Lung (tissue), 12 donors: ENCODE data around the gene MOCOS. TPM values are rescaled to one million over a fixed set of nuclear protein-coding genes. Genes with fewer than 3 reads are reported as not detected.
A peak's percentile ranks its signal among the peaks of the same experiment; 100 is the strongest.

Experiments
- ATAC-seq: fragments of 200-7000 bp; cut with Tn5 transposase; one replicate; pipeline ENCODE4 v1.9.1; 2020; ENCODE audit warnings: moderate number of reproducible peaks; ENCODE audit not compliant: insufficient read depth, low FRiP score
- DNase-seq, 3 donors: peaks; one replicate each; pipeline ENCODE4 v3.0.0-alpha.2; 2013 to 2017
- H3K27ac ChIP-seq, 2 donors: one replicate each; pipeline ENCODE4 v1.5.1; 2013; ENCODE audit warnings: mild to moderate bottlenecking in 2 of 2, moderate library complexity in 2 of 2, control low read depth in 1 of 2, inconsistent platforms in 1 of 2, low read depth in 1 of 2, low read length in 1 of 2
- H3K27me3 ChIP-seq, 3 donors: one replicate each; pipeline ENCODE4 v1.5.1; 2013; ENCODE audit warnings: low read length in 2 of 3; ENCODE audit not compliant: control insufficient read depth in 3 of 3, insufficient read depth in 3 of 3
- H3K36me3 ChIP-seq, 4 donors: one replicate each; pipeline ENCODE4 v1.5.1; 2013; ENCODE audit warnings: low read length in 4 of 4, mild to moderate bottlenecking in 1 of 4, moderate library complexity in 1 of 4; ENCODE audit not compliant: control insufficient read depth in 4 of 4, insufficient read depth in 4 of 4
- H3K4me1 ChIP-seq, 5 donors: one replicate each; pipeline ENCODE4 v1.5.1; 2013; ENCODE audit warnings: low read length in 5 of 5, mild to moderate bottlenecking in 2 of 5, moderate library complexity in 1 of 5; ENCODE audit not compliant: control insufficient read depth in 5 of 5, insufficient read depth in 5 of 5
- H3K4me3 ChIP-seq: one replicate; pipeline ENCODE4 v1.5.1; 2013; ENCODE audit warnings: mild to moderate bottlenecking, control low read depth, moderate library complexity
- H3K9ac ChIP-seq, 2 donors: one replicate each; pipeline ENCODE4 v1.5.1; 2013; ENCODE audit warnings: low read length in 2 of 2, control low read depth in 1 of 2; ENCODE audit not compliant: insufficient read depth in 1 of 2
- H3K9me3 ChIP-seq, 4 donors: one replicate each; pipeline ENCODE4 v1.5.1; 2013; ENCODE audit warnings: low read length in 3 of 4, mild to moderate bottlenecking in 1 of 4, moderate library complexity in 1 of 4; ENCODE audit not compliant: control insufficient read depth in 4 of 4, insufficient read depth in 3 of 4
- CTCF ChIP-seq: IDR thresholded peaks from 2 replicates; pipeline ENCODE4 v1.5.1; 2012; ENCODE audit warnings: mild to moderate bottlenecking; ENCODE audit errors: control extremely low read depth, extremely low read depth
- WGBS, 2 donors: extraction: QIAGEN DNeasy Blood & Tissue Kit; methylation state at CpG; one replicate each; pipeline ENCODE4 v1.1.7; 2013; 5-methylcytosine and 5-hydroxymethylcytosine counted together
- polyA plus RNA-seq, 2 donors: library from polyadenylated mRNA; stranded (reverse); fragments of 200-250 nt; gene quantifications; one replicate each; pipeline ENCODE4 v1.2.1, GENCODE V29; 2013
- total RNA-seq, 2 donors: library from RNA; depleted of rRNA in 1 of 2; stranded (reverse); fragments of >200 nt in 1 of 2; gene quantifications; one replicate each; pipeline ENCODE4 v1.2.1, GENCODE V29; 2014 to 2021
- donor health status: control.
- donor health status: control.
- donor health status: Bipolar disorder and iron deficiency.
- donor health status: healthy.
- donor health status: DM: yes; HTN: yes; CAD: no.

MOCOS gene
- total and polyA plus RNA-seq, 4 donors = 0.68 to 4.1 (median 3.2) TPM

GRCh38 chr18:36194600-36195315 lies 7.5 kb downstream of the MOCOS start:
- Histone ChIP-seq H3K27ac (no peak overlapping the region), H3K27me3 (no peaks in the 10 kb centered on the region), H3K4me3 (no peak overlapping the region), H3K36me3 (no peaks in the 10 kb centered on the region), H3K9ac (no peak overlapping the region), H3K9me3 (no peaks in the 10 kb centered on the region), H3K4me1 (peaks cover 0 to 1% (median 0%) of the 10 kb centered on the region in 5 donors)
- no peak for DNase-seq
- ATAC-seq = peak; percentile 28
- 71 to 86% methylated on average over 8 of the region's 8 CpGs for WGBS, 2 donors
- TF ChIP-seq CTCF = no peak

GRCh38 chr18:36195427-36196122 lies 8.3 kb downstream of the MOCOS start:
- Histone ChIP-seq H3K27me3 (no peaks in the 10 kb centered on the region), H3K4me3 (no peak overlapping the region), H3K4me1 (peaks cover 0 to 1% (median 0%) of the 10 kb centered on the region in 5 donors), H3K9me3 (no peaks in the 10 kb centered on the region), H3K9ac (no peak overlapping the region), H3K36me3 (no peaks in the 10 kb centered on the region), H3K27ac (no peak overlapping the region)
- WGBS, 2 donors = 58 to 77% methylated on average over 3 of the region's 3 CpGs
- no peak for ATAC-seq
- no peak for TF ChIP-seq CTCF
- DNase-seq = no peak

GRCh38 chr18:36196238-36196995 lies 9.1 kb downstream of the MOCOS start:
- DNase-seq = no peak
- H3K9me3 ChIP-seq = no peaks in the 10 kb centered on the region
- no peak overlapping the region for H3K9ac ChIP-seq
- no peak overlapping the region for H3K27ac ChIP-seq
- ATAC-seq = no peak
- H3K36me3 ChIP-seq = no peaks in the 10 kb centered on the region
- TF ChIP-seq CTCF = no peak
- H3K4me1 ChIP-seq = peaks cover 0 to 1% (median 0%) of the 10 kb centered on the region in 5 donors
- no peak overlapping the region for H3K4me3 ChIP-seq
- H3K27me3 ChIP-seq = no peaks in the 10 kb centered on the region
- WGBS, 2 donors = 90 to 93% methylated on average over 6 of the region's 6 CpGs
